HG03095 (cell line): ENCODE data around the gene LMO7.
"Not testable (repeated sequence)": the region's sequence is repeated elsewhere in the genome, so short reads cannot be mapped to it uniquely, and the experiment has no call there.

Experiments used
- ATAC-seq: cut with Tn5 transposase; IDR thresholded peaks from one replicate; pipeline ENCODE4 v1.9.1; 2021; ENCODE audit warnings: moderate library complexity; ENCODE audit not compliant: unreplicated experiment

LMO7 gene

DNA sequence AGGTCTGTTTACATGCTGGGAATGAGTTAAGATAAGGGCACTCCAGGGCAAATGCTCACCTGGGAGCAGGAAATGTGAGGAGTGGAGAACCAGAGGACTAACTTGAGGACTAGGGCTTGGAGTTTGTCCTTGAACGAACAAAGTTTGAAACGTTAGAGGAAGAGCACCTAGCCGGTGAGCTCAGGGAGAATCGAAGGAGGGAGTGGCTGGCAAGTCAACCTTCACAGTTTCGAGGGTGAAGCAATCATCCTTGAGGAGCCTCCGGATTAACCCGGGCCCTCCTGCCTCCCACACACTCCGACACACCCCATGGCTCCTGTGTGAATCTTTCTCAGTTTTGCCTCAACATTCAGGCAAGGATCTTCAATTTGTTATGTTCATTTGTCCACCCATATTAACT is 58.6 kb downstream of the LMO7 start:
- no peak for ATAC-seq

DNA sequence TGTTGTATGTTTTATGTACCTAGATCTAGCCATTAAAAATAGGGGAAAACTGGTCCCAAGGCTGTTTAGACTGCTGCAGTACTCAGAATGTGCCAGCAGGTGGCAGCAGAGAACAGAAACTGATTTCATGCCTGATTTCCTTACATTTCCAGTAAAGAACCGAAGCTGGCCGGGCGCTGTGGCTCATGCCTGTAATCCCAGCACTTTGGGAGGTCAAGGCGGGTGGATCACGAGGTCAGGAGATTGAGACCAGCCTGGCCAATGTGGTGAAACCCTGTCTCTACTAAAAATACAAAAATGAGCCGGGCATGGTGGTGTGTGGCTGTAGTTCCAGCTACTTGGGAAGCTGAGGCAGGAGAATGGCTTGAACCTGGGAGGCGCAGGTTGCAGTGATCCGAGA is 59.8 kb downstream of the LMO7 start:
- peak; percentile 57 for ATAC-seq

DNA sequence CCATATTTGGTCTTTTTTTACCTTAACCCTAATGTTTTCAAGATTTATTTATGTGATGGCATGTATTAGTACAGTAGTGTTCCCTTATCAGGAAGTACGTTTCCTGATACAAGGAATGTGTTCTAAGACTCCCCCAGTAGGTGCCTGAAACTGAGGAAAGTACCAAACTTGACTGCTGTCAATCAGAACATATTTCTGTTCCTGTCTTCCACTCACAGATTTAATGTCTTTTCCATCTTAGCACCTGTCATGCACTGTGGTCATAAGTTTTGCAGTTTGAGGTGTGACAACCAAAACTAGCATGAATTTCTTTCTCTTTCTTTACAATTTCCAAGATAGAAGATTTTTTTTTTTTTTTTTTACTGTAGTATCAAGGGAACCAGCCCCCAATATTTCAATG is 62.9 kb downstream of the LMO7 start:
- ATAC-seq = no peak

DNA sequence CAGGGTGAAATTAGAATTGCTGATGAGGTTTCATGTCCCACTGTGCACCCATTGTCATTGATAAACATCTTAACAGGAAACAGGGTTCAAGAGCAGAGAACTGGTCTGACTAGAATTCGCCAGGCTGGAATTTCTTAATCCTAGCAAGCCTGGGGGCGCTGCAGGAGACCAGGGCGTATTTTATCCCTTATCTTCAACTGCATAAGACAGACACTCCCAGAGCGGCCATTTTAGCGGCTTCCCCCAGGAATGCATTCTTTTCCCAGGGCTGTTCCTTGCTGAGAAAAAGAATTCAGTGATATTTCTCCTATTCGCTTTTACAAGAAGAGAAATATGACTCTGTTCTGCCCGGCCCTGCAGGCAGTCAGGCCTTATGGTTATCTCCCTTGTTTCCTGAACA is 63.6 kb downstream of the LMO7 start:
- not testable (repeated sequence) for ATAC-seq

DNA sequence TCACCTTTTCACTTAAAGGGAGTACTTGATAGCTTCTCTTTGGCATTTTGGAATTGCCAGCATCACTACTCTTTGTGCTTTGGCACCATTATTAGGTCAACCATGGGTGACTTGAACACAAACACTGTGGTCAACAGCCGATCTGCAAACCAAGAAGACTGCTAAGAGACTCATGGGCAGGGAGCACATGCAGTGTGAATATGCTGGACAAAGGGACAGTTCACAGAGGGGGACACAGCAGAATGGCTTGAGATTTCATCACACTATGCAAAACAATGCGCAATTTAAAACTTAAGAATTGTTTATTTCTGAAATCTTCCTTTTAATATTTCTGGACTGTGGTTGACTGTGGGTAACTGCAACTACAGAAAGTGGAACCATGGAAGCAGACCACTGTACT is 64.4 kb downstream of the LMO7 start:
- no peak for ATAC-seq

DNA sequence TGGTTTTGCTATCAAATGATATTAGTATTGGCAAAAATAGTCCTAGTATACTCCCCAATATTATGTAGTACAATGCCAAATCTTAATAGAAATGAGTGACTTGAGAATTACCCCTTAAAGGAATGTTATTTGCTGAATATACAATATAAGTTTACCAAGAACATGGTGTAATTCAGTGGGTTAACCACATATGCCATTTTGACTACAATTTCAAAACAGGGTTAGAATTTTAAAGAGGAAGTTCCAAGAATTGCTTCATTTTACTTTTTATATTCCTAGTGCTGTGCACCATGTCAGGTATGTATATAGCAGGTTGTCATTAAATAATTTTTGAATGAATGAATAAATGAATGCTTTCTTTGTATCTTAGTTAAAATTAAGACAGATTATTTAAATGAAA is 66.3 kb downstream of the LMO7 start:
- ATAC-seq = no peak

DNA sequence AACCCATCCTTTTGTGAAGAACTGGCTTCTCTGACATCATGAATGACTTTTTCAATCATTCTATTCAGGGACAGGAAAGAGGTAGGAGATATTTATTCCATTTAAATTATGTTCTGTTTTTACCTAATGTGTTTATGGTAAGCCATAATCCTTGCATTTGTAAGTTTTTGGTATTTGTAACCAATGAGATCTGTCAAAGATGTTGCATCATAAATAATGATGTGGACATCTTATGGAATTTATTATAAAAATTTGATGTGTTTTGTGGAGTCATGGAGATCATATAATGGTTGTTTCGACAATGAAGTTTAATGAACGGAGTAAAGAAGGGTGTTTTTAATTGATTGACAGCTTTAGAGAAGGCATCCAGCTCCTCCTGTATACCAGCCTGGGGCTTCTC is 67.6 kb downstream of the LMO7 start:
- ATAC-seq = no peak

DNA sequence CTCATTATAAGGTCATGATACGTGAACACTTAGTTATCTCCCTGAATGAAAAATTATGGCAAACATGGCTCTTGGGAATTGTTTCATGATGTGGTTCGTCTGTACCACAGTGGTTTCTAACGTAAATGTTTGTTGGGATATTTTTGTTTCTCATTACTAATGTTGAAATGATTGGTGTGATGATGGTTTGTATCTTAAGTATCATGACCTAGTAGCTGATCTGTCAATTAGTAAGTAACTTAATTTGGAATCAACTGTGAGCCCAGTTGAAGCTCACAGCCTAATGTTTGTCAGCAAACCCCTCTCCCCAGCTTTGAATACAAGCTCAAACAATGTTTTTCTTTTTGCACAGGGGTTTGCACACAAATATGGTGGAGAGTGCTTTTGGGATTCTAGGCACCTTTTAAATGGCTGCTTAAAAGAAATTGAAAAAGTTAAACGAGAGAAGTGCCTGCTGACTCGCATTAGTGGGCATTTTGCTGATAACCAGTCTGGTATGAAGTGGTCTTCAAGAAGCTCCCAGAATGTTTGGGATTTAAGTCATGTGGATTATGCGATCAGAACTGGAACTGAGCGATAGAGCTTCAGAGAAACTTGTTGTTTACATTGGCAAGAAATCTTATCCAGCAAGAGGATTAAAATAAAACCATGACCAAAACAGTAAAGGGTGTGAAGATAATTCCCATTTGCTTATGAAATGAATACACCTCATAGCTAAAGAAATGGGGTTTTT is 68.2 kb downstream of the LMO7 start:
- ATAC-seq = no peak

DNA sequence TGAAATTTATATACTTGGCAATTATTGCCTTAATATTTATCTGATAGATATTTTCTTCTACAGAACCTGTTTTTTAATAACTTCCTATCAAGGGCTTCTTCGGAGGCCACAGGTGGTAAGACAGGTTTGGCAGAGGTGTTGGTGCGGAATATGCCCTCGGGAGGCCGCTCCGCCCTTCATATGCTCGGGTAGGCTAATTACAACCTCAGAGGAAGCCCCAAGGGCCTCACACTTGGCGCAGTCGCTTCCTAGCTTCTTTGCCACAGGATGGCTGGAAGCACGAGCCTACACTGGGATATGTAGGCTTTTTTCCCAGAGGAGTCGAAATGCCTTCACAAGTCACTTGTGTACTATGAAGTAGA is 68.8 kb downstream of the LMO7 start:
- ATAC-seq = no peak

DNA sequence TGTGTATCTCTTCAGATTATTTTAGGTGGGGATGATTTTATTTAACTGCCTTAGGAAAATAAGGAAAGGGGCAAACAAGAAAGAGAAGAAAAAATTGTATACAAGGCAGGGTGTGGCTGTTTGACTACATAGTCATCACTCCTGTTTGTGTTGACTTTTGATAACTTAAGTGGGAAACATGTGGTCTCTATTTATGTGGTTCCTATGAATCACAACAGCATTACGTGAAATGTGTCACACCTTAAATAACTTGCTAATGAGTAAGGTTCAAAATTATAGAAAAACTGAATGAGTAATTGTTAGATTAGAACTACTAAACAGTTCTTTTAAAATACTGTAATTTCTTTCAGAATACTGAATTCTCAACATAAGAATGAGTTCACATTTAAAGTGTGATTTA is 69.3 kb downstream of the LMO7 start:
- no peak for ATAC-seq

DNA sequence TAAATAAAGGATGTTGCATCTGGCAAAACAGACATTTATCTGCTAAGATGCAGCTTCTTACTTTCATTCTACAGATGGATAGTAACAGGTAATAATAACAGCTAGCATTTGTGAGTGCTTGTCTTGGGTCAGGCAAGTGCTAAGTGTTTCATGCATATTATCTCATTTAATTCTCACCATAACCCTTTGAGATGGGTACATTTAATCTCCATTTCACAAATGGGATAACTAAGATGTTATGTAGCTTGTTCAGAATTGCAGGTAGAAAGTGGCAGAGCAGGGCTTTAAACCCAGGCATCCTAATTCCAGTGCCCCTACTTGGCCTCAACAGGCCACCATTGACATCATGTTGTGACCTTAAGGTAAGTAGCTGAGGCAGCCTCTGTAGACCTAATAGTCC is 69.8 kb downstream of the LMO7 start:
- ATAC-seq = no peak

DNA sequence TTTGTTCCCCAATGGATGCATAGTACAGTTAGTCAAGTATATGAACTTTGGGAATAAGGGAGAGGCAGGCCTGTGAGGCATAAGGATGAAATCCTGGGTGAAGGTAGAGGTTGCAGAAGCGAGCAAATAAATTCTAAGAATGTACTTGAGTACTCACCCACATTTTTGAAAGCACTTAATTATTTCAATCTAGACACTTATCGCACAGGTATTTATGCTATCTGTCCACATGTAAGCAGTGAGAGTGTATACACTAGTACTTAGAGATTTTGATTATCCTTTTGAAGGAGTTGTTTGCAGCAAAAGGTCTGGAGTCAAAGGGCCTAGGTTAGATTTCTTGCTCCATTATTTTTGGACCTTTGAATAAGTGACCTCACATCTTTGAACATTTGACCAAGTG is 77.7 kb downstream of the LMO7 start:
- ATAC-seq = no peak

DNA sequence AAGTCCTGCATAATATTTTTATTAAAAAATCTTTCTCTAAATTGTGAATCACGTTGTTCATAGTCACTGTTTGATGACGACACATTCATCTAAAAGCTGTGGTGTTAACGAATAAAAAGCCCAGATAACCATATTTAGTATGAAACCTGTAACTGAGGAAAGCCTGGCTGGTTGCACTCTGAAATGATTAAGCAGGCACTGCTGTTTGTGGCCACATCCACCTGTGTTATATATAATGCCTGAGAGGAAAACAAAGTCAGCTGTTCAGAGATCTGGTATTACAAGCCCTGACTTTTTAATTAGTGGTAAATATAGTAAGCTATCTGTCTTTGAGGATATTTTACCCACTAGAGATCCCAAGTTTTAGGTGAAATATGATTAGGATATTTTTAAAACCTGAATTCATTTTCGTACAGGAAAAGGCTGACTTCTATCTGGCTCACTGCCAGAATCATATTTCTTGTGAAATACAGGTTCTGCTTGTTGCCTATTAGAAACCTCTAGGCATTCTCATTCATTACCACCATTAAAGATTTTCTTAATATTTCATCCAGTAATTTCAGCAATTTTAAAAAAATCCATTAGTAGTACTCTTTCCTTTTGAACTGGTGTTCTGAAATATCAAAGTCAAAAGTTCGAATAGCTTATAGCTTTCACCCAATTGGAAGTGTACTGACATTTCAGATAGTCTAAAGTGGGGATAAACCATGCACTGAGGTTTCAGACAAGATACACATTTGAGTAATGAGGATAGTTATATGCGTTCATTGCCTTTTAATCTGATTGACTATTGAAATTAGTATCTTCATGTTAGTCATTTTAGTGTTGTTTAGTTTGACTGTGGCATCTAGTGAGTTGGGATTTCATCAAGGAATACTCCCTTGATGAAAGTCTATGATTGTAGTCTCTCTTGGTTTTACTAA is 79.7 kb downstream of the LMO7 start:
- ATAC-seq = peak; percentile 96

DNA sequence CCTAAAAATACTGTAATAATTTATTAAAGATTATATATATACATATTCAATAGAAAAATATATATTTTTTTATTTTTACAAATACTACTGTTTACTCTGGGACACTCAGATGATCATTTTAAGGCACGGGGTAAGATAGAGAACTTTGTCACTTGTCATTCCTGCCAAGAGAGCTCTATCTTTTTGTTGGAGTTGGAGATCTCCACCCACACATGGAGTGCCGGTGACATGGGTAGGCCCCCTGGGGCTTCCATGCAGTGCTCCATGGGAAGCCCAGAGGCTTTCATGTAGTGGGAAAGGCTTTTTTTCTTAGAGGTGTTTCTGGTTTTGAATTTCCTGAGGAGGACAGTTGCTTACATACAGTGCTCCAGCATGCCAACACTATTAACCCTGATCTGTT is 81.4 kb downstream of the LMO7 start:
- no peak for ATAC-seq

DNA sequence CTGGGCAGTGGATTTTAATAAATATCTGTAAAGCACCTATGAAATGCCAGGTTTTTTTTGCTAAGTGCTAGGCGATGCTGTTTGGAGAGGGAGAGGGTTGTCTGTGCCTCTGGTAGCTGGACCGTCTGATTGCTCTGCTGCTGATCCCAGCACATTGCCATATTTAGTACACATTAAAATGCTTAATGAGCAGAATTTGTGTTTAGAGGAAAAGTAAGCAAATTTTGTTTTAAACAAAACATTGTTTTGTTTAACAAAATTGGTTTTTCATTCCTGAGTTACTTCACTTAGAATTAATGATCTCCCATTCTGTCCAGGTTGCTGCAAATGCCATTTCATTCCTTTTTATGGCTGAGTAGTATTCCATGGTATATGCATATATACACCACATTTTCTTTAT is 85.2 kb downstream of the LMO7 start:
- no peak for ATAC-seq

DNA sequence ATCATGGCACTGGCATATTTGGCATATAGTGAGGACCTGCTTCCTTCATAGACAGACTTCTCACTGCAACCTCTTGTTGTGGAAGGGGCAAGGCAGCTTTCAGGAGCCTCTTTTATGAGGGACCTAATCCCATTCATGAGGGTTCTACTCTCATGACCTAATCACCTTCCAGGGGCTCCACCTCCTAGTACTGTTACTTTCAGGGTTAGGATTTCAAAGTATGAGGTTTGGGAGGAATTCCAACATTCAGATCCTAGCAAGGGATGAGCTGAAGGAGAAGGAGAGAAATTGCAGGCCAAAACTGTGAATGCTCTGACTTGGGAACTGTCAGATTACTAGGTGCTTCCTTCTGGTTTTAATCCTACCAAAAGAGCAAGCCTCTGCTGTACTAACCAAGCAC is 87.8 kb downstream of the LMO7 start:
- ATAC-seq = no peak

DNA sequence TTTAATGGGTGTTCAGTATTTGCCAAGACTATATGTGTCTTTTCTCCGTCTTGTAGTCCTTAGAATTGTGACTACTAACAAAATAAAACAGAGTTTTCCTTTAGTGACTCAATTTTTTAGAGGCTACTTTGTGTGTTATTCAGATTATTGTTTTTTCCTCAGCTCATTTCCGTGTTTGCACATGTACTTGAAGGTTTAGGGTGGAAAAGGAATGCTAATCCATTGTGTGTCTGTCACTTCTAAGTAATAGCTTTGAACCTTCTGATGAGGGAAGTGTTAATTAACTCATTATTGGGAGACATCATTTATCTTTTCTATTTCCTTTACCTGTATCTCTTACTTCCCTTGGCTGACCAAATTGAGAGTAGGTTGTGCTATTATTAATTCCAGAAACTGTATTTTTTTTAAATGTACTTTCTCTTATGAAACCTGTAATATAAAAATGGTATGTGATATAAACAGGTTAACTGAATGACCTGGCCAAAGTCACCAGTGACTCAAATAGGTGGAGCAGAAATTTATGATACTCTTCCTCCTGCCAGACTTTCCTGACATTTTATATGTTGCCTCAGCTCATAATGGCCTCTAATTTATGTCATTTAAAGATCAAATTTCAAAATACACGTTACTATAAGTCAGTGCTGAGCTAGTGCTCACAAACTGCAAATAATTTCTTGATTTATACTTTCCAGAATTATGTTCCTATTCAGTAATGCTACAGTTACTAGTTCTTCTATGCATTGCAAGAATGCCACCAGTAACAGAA is 88.8 kb downstream of the LMO7 start:
- ATAC-seq = no peak

DNA sequence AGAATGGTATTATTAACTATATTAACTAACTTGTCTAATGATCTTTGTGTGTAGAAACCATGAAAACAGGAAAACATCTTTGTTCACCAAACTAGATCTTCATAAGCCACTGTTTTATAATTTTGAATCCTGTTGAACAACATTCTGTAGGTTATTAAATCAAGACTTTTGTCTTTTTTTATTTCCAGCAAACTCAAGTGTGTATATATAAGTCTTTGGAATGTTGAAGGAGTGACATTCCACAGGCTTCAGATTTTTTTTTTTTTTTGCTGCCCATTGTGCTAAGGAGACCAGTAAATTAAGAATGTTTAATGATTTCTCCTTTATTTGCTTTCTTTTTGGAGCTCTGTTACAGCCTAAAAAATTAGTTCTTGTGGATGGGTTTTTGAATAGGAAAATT is 89.6 kb downstream of the LMO7 start:
- no peak for ATAC-seq

DNA sequence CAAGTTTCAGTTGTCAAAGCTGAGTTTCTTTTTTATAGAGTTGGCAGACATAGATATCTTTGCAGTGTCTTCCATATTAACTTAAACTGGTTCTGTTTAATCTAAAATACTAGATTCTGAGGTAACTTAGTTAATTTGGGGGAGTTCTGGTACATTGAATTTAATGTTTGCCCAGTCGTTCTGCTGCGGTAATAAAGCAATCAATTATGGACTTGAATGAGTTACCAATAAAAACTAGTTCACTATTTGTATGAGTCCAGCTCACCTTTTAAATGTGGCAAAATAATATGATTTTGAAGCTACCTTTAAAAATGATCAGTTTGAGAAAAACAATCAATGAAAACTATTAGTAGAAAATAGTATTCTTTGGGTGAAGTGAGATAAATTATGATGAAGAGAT is 90.2 kb downstream of the LMO7 start:
- ATAC-seq = no peak

DNA sequence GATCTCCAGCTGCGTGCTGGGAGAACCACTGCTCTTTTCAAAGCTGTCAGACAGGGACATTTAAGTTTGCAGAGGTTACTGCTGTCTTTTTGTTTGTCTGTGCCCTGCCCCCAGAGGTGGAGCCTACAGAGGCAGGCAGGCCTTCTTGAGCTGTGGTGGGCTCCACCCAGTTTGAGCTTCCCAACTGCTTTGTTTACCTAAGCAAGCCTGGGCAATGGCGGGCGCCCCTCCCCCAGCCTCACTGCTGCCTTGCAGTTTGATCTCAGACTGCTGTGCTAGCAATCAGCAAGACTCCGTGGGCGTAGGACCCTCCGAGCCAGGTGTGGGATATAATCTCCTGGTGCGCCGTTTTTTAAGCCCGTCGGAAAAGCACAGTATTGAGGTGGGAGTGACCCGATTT is 97.0 kb downstream of the LMO7 start:
- not testable (repeated sequence) for ATAC-seq

DNA sequence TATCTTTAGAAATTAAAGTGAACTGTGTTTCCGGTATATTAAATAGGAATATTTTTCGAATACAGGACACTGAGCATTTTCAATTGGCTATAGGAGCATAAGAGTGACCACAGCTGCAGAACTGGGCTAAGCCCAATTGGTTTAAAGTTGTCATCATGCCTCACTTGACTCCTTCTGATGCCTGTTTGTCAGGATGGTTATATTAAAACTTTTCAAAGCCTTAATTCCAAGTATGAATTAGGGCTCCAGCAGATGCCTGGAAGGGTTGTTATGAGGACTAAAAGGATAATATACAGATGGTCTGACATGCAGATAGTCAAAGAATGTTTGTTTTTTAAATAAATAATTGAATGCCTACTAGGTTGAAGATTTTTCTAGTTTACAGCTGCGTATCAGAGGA is 100.0 kb downstream of the LMO7 start:
- no peak for ATAC-seq

DNA sequence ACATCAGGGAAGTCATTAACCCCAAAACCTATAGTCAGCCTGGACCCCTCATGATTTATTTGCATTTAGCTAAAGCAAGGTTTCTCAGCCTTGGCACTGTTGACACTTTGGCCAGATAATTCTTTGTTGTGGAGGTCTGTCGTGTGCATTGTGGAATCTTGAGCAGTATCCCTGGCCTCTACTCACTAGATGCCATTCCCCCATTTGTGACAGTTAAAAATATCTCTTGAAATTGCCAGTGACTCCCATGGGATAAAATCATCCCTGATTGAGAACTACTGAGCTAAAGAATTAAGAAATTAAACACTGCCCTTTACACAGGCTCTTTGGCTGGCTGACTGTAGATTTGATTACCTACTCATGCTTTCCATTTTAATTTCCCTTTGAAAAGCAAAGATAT is 102.7 kb downstream of the LMO7 start:
- ATAC-seq = no peak
